Mesendoderm (in vitro differentiated cells): Measurements from ENCODE around the gene PSG2. TPM values are rescaled to one million over a fixed set of nuclear protein-coding genes. Genes with fewer than 3 reads are reported as not detected.
"Not testable (repeated sequence)": the region's sequence is repeated elsewhere in the genome, so short reads cannot be mapped to it uniquely, and the experiment has no call there.

Experiments
- DNase-seq: peaks from one replicate; pipeline ENCODE4 v3.0.0; 2013
- H2AK5ac ChIP-seq: 2 replicates; pipeline ENCODE4 v1.6.1; 2013; ENCODE audit warnings: low read length, inconsistent platforms
- H2BK120ac ChIP-seq: 2 replicates; pipeline ENCODE4 v1.6.1; 2013; ENCODE audit warnings: low read depth, mild to moderate bottlenecking, low read length, moderate library complexity, mixed read lengths
- H2BK15ac ChIP-seq: replicated peaks from 2 replicates; pipeline ENCODE4 v1.6.1; 2013; ENCODE audit warnings: low read depth, mild to moderate bottlenecking, moderate library complexity
- H2BK5ac ChIP-seq: 2 replicates; pipeline ENCODE4 v1.6.1; 2013; ENCODE audit warnings: low read length, inconsistent platforms
- H3K18ac ChIP-seq: 2 replicates; pipeline ENCODE4 v1.6.1; 2013; ENCODE audit warnings: mild to moderate bottlenecking, low read length, mixed read lengths
- H3K23ac ChIP-seq: one replicate; pipeline ENCODE4 v1.6.1; 2013; ENCODE audit warnings: low read length
- H3K27ac ChIP-seq: 2 replicates; pipeline ENCODE4 v1.5.1; 2013; ENCODE audit warnings: low read depth, mild to moderate bottlenecking, inconsistent platforms, low read length, moderate library complexity
- H3K27me3 ChIP-seq: 2 replicates; pipeline ENCODE4 v1.6.1; 2013; ENCODE audit warnings: low read length, control low read depth, mild to moderate bottlenecking, inconsistent platforms; ENCODE audit not compliant: insufficient read depth, poor library complexity
- H3K36me3 ChIP-seq: 2 replicates; pipeline ENCODE4 v1.6.1; 2013; ENCODE audit warnings: low read length, inconsistent platforms; ENCODE audit not compliant: control insufficient read depth, insufficient read depth
- H3K4ac ChIP-seq: one replicate; pipeline ENCODE4 v1.6.1; 2013; ENCODE audit warnings: low read depth, mild to moderate bottlenecking, low read length, moderate library complexity
- H3K4me1 ChIP-seq: 2 replicates; pipeline ENCODE4 v1.6.1; 2013; ENCODE audit warnings: low read depth, low read length, inconsistent platforms; ENCODE audit not compliant: control insufficient read depth
- H3K4me2 ChIP-seq: 2 replicates; pipeline ENCODE4 v1.6.1; 2013; ENCODE audit warnings: low read length
- H3K4me3 ChIP-seq: 2 replicates; pipeline ENCODE4 v1.5.1; 2013; ENCODE audit warnings: mild to moderate bottlenecking, low read length
- H3K56ac ChIP-seq: one replicate; pipeline ENCODE4 v1.6.1; 2013; ENCODE audit warnings: low read length
- H3K79me1 ChIP-seq: 2 replicates; pipeline ENCODE4 v1.6.1; 2013; ENCODE audit warnings: low read length, inconsistent platforms
- H3K79me2 ChIP-seq: 2 replicates; pipeline ENCODE4 v1.6.1; 2013; ENCODE audit warnings: mild to moderate bottlenecking, low read length; ENCODE audit not compliant: control insufficient read depth, insufficient read depth
- H3K9ac ChIP-seq: 2 replicates; pipeline ENCODE4 v1.6.1; 2013; ENCODE audit warnings: low read length, inconsistent platforms
- H4K5ac ChIP-seq: one replicate; pipeline ENCODE4 v1.6.1; 2013; ENCODE audit warnings: low read length
- H4K8ac ChIP-seq: one replicate; pipeline ENCODE4 v1.6.1; 2013; ENCODE audit warnings: low read depth, mild to moderate bottlenecking, control low read depth, low read length, moderate library complexity
- WGBS: extraction: QIAGEN DNeasy Blood & Tissue Kit; methylation state at CpG from one replicate; pipeline ENCODE4 v1.1.7; 2013; ENCODE audit warnings: low lambda C conversion rate, missing lambda C conversion rate; ENCODE audit not compliant: insufficient coverage; ENCODE audit errors: extremely low coverage; 5-methylcytosine and 5-hydroxymethylcytosine counted together
- polyA plus RNA-seq, 2 experiments: library from polyadenylated mRNA; stranded (reverse); fragments of 200-250 nt; gene quantifications; one replicate each; pipeline ENCODE4 v1.2.3, GENCODE V29; 2013

The PSG2 gene
- polyA plus RNA-seq (2013, experiment 1 of 2) = not detected
- not detected for polyA plus RNA-seq (2013, experiment 2 of 2)

GRCh38 chr19:43082601-43083000 lies at the start of gene PSG2:
TSS of gene PSG2 (minus strand) at chr19:43082701. CDS start at chr19:43082569, 132 bp downstream.
- H3K18ac ChIP-seq, H3K79me1 ChIP-seq, H3K4me1 ChIP-seq, H2BK120ac ChIP-seq, DNase-seq, H3K9ac ChIP-seq, H3K4me2 ChIP-seq, H3K79me2 ChIP-seq, H4K5ac ChIP-seq, H2BK15ac ChIP-seq, H3K27ac ChIP-seq, H3K23ac ChIP-seq, H3K4me3 ChIP-seq, H4K8ac ChIP-seq, H3K36me3 ChIP-seq, H3K4ac ChIP-seq, H3K56ac ChIP-seq, H2AK5ac ChIP-seq, H2BK5ac ChIP-seq, H3K27me3 ChIP-seq: not testable (repeated sequence)
- WGBS = no CpG with 5 or more reads among the region's 2 CpGs

- H3K4ac ChIP-seq, H3K4me3 ChIP-seq, H3K36me3 ChIP-seq, H3K4me2 ChIP-seq, H3K23ac ChIP-seq, H3K18ac ChIP-seq, H2BK5ac ChIP-seq, H3K79me2 ChIP-seq, H3K27me3 ChIP-seq, H3K79me1 ChIP-seq, H2BK120ac ChIP-seq, H3K56ac ChIP-seq, H2AK5ac ChIP-seq, DNase-seq, H3K27ac ChIP-seq, H3K4me1 ChIP-seq, H3K9ac ChIP-seq, H4K8ac ChIP-seq, H2BK15ac ChIP-seq, H4K5ac ChIP-seq: not testable (repeated sequence)
- WGBS = no CpG with 5 or more reads among the region's 8 CpGs
These were observed 48.9 kb upstream of the PSG2 start for GRCh38 chr19:43131281-43131842.

GRCh38 chr19:43129197-43129596 lies 46.7 kb upstream of the PSG2 start:
- H3K27me3 ChIP-seq, H3K79me1 ChIP-seq, H2BK5ac ChIP-seq, H2BK15ac ChIP-seq, H2BK120ac ChIP-seq, H3K4me3 ChIP-seq, H4K8ac ChIP-seq, H3K9ac ChIP-seq, DNase-seq, H3K4ac ChIP-seq, H3K79me2 ChIP-seq, H3K18ac ChIP-seq, H3K36me3 ChIP-seq, H3K4me2 ChIP-seq, H3K23ac ChIP-seq, H3K27ac ChIP-seq, H2AK5ac ChIP-seq, H3K56ac ChIP-seq, H3K4me1 ChIP-seq, H4K5ac ChIP-seq: not testable (repeated sequence)
- WGBS = no CpG with 5 or more reads among the region's 7 CpGs

GRCh38 chr19:43127336-43127735 lies 44.8 kb upstream of the PSG2 start:
- not testable (repeated sequence) for DNase-seq, H3K18ac ChIP-seq, H3K79me1 ChIP-seq, H2AK5ac ChIP-seq, H3K27me3 ChIP-seq, H3K56ac ChIP-seq, H4K8ac ChIP-seq, H2BK120ac ChIP-seq, H2BK5ac ChIP-seq, H3K4me3 ChIP-seq, H2BK15ac ChIP-seq, H3K27ac ChIP-seq, H4K5ac ChIP-seq, H3K79me2 ChIP-seq, H3K4me2 ChIP-seq, H3K4ac ChIP-seq, H3K23ac ChIP-seq, H3K9ac ChIP-seq, H3K36me3 ChIP-seq, H3K4me1 ChIP-seq
- WGBS = no CpG with 5 or more reads among the region's 3 CpGs

- no peaks in the 10 kb centered on the region for H3K36me3 ChIP-seq
- no peak overlapping the region for H3K27ac ChIP-seq
- H3K56ac ChIP-seq = no peak overlapping the region
- H3K9ac ChIP-seq = no peak overlapping the region
- no peaks in the 10 kb centered on the region for H3K79me1 ChIP-seq
- no peak overlapping the region for H4K5ac ChIP-seq
- H2BK15ac ChIP-seq = no peak overlapping the region
- WGBS = no CpG with 5 or more reads among the region's 4 CpGs
- H2BK120ac ChIP-seq = no peak overlapping the region
- H2BK5ac ChIP-seq = no peak overlapping the region
- H3K79me2 ChIP-seq = no peaks in the 10 kb centered on the region
- no peaks in the 10 kb centered on the region for H3K4me1 ChIP-seq
- H3K4ac ChIP-seq = no peak overlapping the region
- H2AK5ac ChIP-seq = no peak overlapping the region
- H3K23ac ChIP-seq = no peak overlapping the region
- no peak overlapping the region for H3K4me3 ChIP-seq
- no peaks in the 10 kb centered on the region for H3K27me3 ChIP-seq
- H4K8ac ChIP-seq = no peak overlapping the region
- no peak overlapping the region for H3K4me2 ChIP-seq
- DNase-seq = no peak
- H3K18ac ChIP-seq = no peak overlapping the region
These were observed 44.2 kb upstream of the PSG2 start for GRCh38 chr19:43126720-43127119.

- Histone ChIP-seq H2BK120ac (no peak overlapping the region), H3K79me1 (no peaks in the 10 kb centered on the region)
- DNase-seq = no peak
These were observed 41.9 kb upstream of the PSG2 start for GRCh38 chr19:43124360-43124759.

More at GRCh38 chr19:43124360-43124759, 41.9 kb upstream of the PSG2 start:
- H3K9ac ChIP-seq = no peak overlapping the region
- H3K4me2 ChIP-seq = no peak overlapping the region
- H3K18ac ChIP-seq = no peak overlapping the region
- no peak overlapping the region for H4K8ac ChIP-seq
- H3K4ac ChIP-seq = no peak overlapping the region
- no peak overlapping the region for H2BK15ac ChIP-seq
- no peak overlapping the region for H3K27ac ChIP-seq
- H3K4me3 ChIP-seq = no peak overlapping the region
- H3K79me2 ChIP-seq = no peaks in the 10 kb centered on the region
- no peaks in the 10 kb centered on the region for H3K4me1 ChIP-seq
- H3K27me3 ChIP-seq = no peaks in the 10 kb centered on the region
- H2AK5ac ChIP-seq = no peak overlapping the region
- no CpG with 5 or more reads among the region's 2 CpGs for WGBS
- H3K36me3 ChIP-seq = no peaks in the 10 kb centered on the region
- no peak overlapping the region for H3K23ac ChIP-seq
- H2BK5ac ChIP-seq = no peak overlapping the region
- H4K5ac ChIP-seq = no peak overlapping the region
- H3K56ac ChIP-seq = no peak overlapping the region
